IPS-20b (cell line): ENCODE results near the gene DIAPH3.
A peak's percentile ranks its signal among the peaks of the same experiment; 100 is the strongest.

ENCODE experiments used
- H3K27ac ChIP-seq: one replicate; pipeline ENCODE4 v1.5.1; 2013; ENCODE audit warnings: low read length
- H3K27me3 ChIP-seq: 2 replicates; pipeline ENCODE4 v1.6.1; 2013; ENCODE audit warnings: mild to moderate bottlenecking, low read length, inconsistent platforms; ENCODE audit not compliant: insufficient read depth
- H3K36me3 ChIP-seq: 2 replicates; pipeline ENCODE4 v1.6.1; 2013; ENCODE audit warnings: low read depth, mild to moderate bottlenecking, inconsistent platforms, low read length, moderate library complexity; ENCODE audit not compliant: insufficient read depth
- H3K4me1 ChIP-seq: 2 replicates; pipeline ENCODE4 v1.6.1; 2013; ENCODE audit warnings: mild to moderate bottlenecking, control low read depth, inconsistent platforms, low read length, moderate library complexity; ENCODE audit not compliant: insufficient read depth
- H3K4me3 ChIP-seq: 2 replicates; pipeline ENCODE4 v1.5.1; 2013; ENCODE audit warnings: mild to moderate bottlenecking, low read length, inconsistent platforms
- H3K9ac ChIP-seq: 2 replicates; pipeline ENCODE4 v1.6.1; 2013; ENCODE audit warnings: low read depth, mild to moderate bottlenecking, inconsistent platforms, low read length, moderate library complexity
- H3K9me3 ChIP-seq: 2 replicates; pipeline ENCODE4 v1.6.1; 2013; ENCODE audit warnings: mild to moderate bottlenecking, low read depth, low read length, inconsistent platforms; ENCODE audit not compliant: insufficient read depth

Gene DIAPH3

DNA sequence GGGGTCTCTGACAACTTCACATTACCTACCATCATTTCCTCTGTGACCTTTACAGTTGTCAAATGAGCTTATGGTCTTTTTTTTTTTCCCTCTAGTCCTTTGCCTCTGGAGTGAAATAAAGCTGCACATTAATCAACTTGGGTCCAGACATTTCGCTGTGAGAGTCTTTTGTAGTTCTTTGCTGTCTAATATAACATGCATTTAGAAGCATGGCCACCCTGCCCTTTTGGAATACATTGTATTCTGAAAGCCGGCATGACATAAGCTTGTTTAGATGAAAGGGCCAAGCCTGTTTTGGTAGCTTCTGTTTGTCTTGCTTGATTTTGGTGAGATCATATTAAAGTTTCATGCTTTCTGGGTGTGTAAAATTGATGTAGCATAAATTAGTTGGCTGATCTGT is 509.8 kb downstream of the DIAPH3 start:
- no peaks in the 10 kb centered on the region for H3K9me3 ChIP-seq
- H3K4me3 ChIP-seq: no peak overlapping the region
- no peaks in the 10 kb centered on the region for H3K27me3 ChIP-seq
- H3K9ac ChIP-seq: no peak overlapping the region
- no peaks in the 10 kb centered on the region for H3K36me3 ChIP-seq
- H3K27ac ChIP-seq: no peak overlapping the region
- H3K4me1 ChIP-seq: no peaks in the 10 kb centered on the region

GRCh38 chr13:59651479-59651878 is 512.2 kb downstream of the DIAPH3 start:
- Histone ChIP-seq H3K9me3 (no peaks in the 10 kb centered on the region), H3K27me3 (no peaks in the 10 kb centered on the region), H3K4me3 (no peak overlapping the region), H3K9ac (no peak overlapping the region), H3K4me1 (no peaks in the 10 kb centered on the region), H3K27ac (no peak overlapping the region), H3K36me3 (no peaks in the 10 kb centered on the region)

- Histone ChIP-seq H3K4me3 (no peak overlapping the region), H3K36me3 (no peaks in the 10 kb centered on the region), H3K27me3 (no peaks in the 10 kb centered on the region), H3K27ac (no peak overlapping the region), H3K9me3 (no peaks in the 10 kb centered on the region), H3K9ac (no peak overlapping the region), H3K4me1 (peaks cover 10% of the 10 kb centered on the region)
These were observed 519.7 kb downstream of the DIAPH3 start for GRCh38 chr13:59643906-59644626.

- Histone ChIP-seq H3K27me3 (no peaks in the 10 kb centered on the region), H3K4me3 (no peak overlapping the region), H3K9ac (no peak overlapping the region)
These were observed 520.3 kb downstream of the DIAPH3 start for GRCh38 chr13:59643364-59643841.

GRCh38 chr13:59641817-59642216 is 521.9 kb downstream of the DIAPH3 start:
- Histone ChIP-seq H3K27me3 (no peaks in the 10 kb centered on the region), H3K4me3 (no peak overlapping the region), H3K36me3 (no peaks in the 10 kb centered on the region), H3K9ac (no peak overlapping the region), H3K27ac (no peak overlapping the region), H3K4me1 (peaks cover 10% of the 10 kb centered on the region), H3K9me3 (no peaks in the 10 kb centered on the region)

More at GRCh38 chr13:59643364-59643841, 520.3 kb downstream of the DIAPH3 start:
- Histone ChIP-seq H3K27ac (no peak overlapping the region), H3K9me3 (no peaks in the 10 kb centered on the region), H3K36me3 (no peaks in the 10 kb centered on the region), H3K4me1 (peaks cover 10% of the 10 kb centered on the region)

DNA sequence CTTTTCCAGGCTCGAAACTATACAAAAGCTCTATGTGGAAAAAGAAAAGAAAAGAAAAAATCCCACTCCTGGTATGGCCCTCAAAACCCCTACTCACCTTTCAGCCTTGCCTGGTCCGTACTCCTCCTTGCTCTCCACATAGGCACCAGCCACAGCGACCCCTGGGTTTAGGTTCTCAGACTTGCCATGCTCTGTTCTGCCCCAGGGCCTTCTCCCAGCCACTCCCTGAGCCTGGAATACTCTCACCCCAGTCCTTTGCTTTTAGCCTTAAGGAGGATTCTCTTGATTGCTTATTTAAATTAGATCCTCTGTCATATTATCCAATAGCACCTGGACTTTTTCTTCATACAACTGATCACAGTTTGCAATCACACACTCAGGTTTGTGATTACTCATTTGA is 522.5 kb downstream of the DIAPH3 start:
- Histone ChIP-seq H3K9ac (no peak overlapping the region), H3K4me1 (peaks cover 10% of the 10 kb centered on the region), H3K27me3 (no peaks in the 10 kb centered on the region), H3K4me3 (no peak overlapping the region), H3K27ac (no peak overlapping the region), H3K36me3 (no peaks in the 10 kb centered on the region), H3K9me3 (no peaks in the 10 kb centered on the region)

DNA sequence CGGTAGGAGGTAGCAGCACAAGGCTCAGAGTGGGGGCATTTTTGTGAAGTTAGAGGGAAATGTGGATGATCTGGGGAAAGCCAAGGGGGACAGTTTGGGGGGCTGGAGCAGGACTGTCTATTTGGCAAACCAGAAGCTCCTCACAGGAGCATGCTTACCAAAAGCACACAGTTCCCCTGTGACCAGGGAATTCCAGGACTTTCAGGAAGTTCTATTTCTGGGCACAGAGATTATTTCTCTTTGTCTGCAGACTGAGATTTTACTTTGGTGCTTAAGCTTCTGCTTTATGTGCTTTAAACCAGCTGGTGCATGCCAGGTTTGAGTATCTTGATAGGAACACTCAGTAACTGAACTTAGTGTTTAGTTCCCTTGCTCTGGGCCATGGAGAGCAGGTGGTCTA is 525.3 kb downstream of the DIAPH3 start:
- Histone ChIP-seq H3K9ac (no peak overlapping the region), H3K4me3 (no peak overlapping the region), H3K27ac (no peak overlapping the region), H3K27me3 (no peaks in the 10 kb centered on the region), H3K9me3 (no peaks in the 10 kb centered on the region), H3K4me1 (peaks cover 3% of the 10 kb centered on the region; the same call in 1 of the 2 replicates), H3K36me3 (no peaks in the 10 kb centered on the region)

DNA sequence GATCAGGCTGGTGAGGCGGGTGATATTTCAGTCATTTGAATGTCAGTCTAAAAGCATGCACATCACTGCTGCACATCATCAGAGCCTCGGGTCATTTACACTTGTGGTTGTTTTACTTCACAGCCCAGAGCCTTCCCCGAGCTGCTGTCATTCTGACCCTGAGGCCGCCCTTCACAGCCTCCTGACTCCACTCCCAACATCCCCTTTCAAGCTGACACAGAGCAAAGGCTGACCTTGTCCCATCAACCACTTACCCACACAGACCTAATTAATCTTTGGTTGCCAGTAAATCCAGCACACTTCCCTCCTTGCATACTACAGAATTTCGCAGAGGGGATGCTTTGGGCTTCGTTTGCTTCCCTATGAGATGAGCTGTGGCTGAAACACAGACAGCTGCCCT is 528.1 kb downstream of the DIAPH3 start:
- Histone ChIP-seq H3K4me1 (peaks cover 7% of the 10 kb centered on the region; the same call in 1 of the 2 replicates), H3K9me3 (no peaks in the 10 kb centered on the region), H3K36me3 (no peaks in the 10 kb centered on the region), H3K4me3 (no peak overlapping the region), H3K27ac (no peak overlapping the region), H3K9ac (no peak overlapping the region), H3K27me3 (no peaks in the 10 kb centered on the region)

- H3K9me3 ChIP-seq: no peaks in the 10 kb centered on the region
- no peaks in the 10 kb centered on the region for H3K36me3 ChIP-seq
- H3K4me3 ChIP-seq: no peak overlapping the region
- no peak overlapping the region for H3K27ac ChIP-seq
- no peak overlapping the region for H3K9ac ChIP-seq
- H3K27me3 ChIP-seq: no peaks in the 10 kb centered on the region
- H3K4me1 ChIP-seq: peaks cover 9% of the 10 kb centered on the region; the same call in 1 of the 2 replicates
These were observed 530.4 kb downstream of the DIAPH3 start for GRCh38 chr13:59633290-59633689.

GRCh38 chr13:59631271-59631670 is 532.5 kb downstream of the DIAPH3 start:
- no peaks in the 10 kb centered on the region for H3K9me3 ChIP-seq
- H3K36me3 ChIP-seq: no peaks in the 10 kb centered on the region
- H3K9ac ChIP-seq: no peak overlapping the region
- no peak overlapping the region for H3K27ac ChIP-seq
- H3K4me3 ChIP-seq: no peak overlapping the region
- H3K4me1 ChIP-seq: peaks cover 9% of the 10 kb centered on the region; the same call in 1 of the 2 replicates
- no peaks in the 10 kb centered on the region for H3K27me3 ChIP-seq

GRCh38 chr13:59625111-59625510 is 538.6 kb downstream of the DIAPH3 start:
- H3K9ac ChIP-seq: no peak overlapping the region
- H3K36me3 ChIP-seq: no peaks in the 10 kb centered on the region
- no peak overlapping the region for H3K27ac ChIP-seq
- H3K4me1 ChIP-seq: peaks cover 17% of the 10 kb centered on the region
- no peaks in the 10 kb centered on the region for H3K27me3 ChIP-seq
- no peaks in the 10 kb centered on the region for H3K9me3 ChIP-seq
- H3K4me3 ChIP-seq: no peak overlapping the region

DNA sequence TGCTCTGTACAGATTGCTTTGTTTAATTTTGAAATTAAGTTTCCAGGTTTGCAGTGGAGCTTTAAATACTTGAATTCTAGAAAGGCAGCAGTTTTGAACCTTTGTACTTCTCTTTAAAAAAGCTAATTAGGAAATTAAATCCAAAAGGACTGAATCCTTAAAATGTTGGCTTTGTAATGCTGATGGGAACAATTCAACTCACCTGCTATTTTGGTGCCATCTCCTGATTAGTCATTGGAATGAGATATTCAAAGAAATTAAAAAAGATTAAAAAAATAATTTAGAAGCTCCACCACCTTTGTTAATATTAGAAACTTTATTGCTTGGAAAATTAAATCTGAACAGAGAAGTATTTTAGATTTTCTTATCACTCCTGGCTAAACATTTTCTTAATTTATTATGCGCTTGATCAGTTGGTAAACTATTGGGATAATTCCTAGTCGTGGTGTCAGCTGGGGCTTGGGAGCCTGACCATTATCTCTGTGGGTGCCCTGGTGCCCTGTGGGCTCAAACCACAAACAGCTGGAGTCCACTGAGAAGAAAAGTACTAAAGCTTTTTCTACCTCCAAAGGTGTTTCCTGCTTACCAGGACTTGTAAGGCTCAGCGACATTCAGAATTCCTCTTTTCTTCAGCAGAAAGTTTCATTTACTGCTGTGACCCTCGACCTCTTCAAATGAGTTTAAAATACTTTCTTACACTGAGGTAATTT is 540.4 kb downstream of the DIAPH3 start:
- Histone ChIP-seq H3K4me3 (no peak overlapping the region), H3K36me3 (no peaks in the 10 kb centered on the region), H3K27me3 (no peaks in the 10 kb centered on the region), H3K4me1 (peaks cover 17% of the 10 kb centered on the region), H3K27ac (peak overlapping the region; percentile 58), H3K9ac (peak overlapping the region; percentile 34; the same call in 1 of the 2 replicates), H3K9me3 (peaks cover 5% of the 10 kb centered on the region)
